HS-27A (cell line): Measurements from ENCODE around the gene FXYD3.

ENCODE experiments used
- DNase-seq: peaks from one replicate; pipeline ENCODE4 v3.0.0-alpha.2; 2012; ENCODE audit warnings: low read depth, missing footprints

FXYD3 gene

GRCh38 chr19:35162471-35163326 lies 47.1 kb downstream of the FXYD3 start:
- no peak for DNase-seq

GRCh38 chr19:35164418-35164817 lies 48.8 kb downstream of the FXYD3 start:
- no peak for DNase-seq

GRCh38 chr19:35165200-35166058 lies 49.8 kb downstream of the FXYD3 start:
- no peak for DNase-seq

GRCh38 chr19:35166100-35167063 lies 50.8 kb downstream of the FXYD3 start:
- DNase-seq = no peak

GRCh38 chr19:35167251-35168119 lies 51.9 kb downstream of the FXYD3 start:
- DNase-seq = no peak

GRCh38 chr19:35168196-35168595 lies 52.6 kb downstream of the FXYD3 start:
- no peak for DNase-seq

- DNase-seq = no peak
Observed at GRCh38 chr19:35169221-35169995, 53.8 kb downstream of the FXYD3 start.

- DNase-seq = no peak
Observed at GRCh38 chr19:35170359-35171061, 54.9 kb downstream of the FXYD3 start.

GRCh38 chr19:35171730-35172129 lies 56.1 kb downstream of the FXYD3 start:
- no peak for DNase-seq
